Measurements from ENCODE around the gene AP1M1. TPM values are rescaled to one million over a fixed set of nuclear protein-coding genes. Genes with fewer than 3 reads are reported as not detected.

The AP1M1 gene
- total RNA-seq (2021; fragmentation: NEBNext Ultra II Directional; extraction: Animal tissue kit (Norgen Biotek cat#: 25700)), result 10 to 100 TPM; 83.1 to 97.6 (median 93.3) TPM
- long read RNA-seq, full-length matches to known transcripts, result 145 of 163 reads
- long read RNA-seq, partial matches to known transcripts, result 11 of 163 reads
- long read RNA-seq, other reads (novel, unspliced or antisense), result 7 of 163 reads

- peaks cover 25% of the 10 kb centered on the region for H3K36me3 Mint-ChIP-seq (ENCODE audit: low read depth)
- DNase-seq, result peak; percentile 95
- peaks cover 57% of the 10 kb centered on the region for H3K4me1 Mint-ChIP-seq (ENCODE audit: low read depth)
- peaks cover 2% of the 10 kb centered on the region; the same call in 1 of the 2 replicates for H3K27me3 Mint-ChIP-seq (ENCODE audit: insufficient read depth)
- H3K4me3 Mint-ChIP-seq, result peak within 1 kb of the TSS; percentile 93
- H3K27ac Mint-ChIP-seq, result peak within 1 kb of the TSS; percentile 93
- H3K9me3 Mint-ChIP-seq, result no peaks in the 10 kb centered on the region
- no peak for TF ChIP-seq CTCF (IDR thresholded peaks at IDR 0.05)
Observed at GRCh38 chr19:16197622-16198369, at the start of gene AP1M1. Gene AP1M1, plus strand, starts transcription at chr19:16197911. Its CDS starts 116 bp downstream, at chr19:16198027.

GRCh38 chr19:16148443-16149229 is 49.1 kb upstream of the AP1M1 start:
- H3K36me3 Mint-ChIP-seq (ENCODE audit: low read depth), result no peaks in the 10 kb centered on the region
- H3K27me3 Mint-ChIP-seq (ENCODE audit: insufficient read depth), result peaks cover 16% of the 10 kb centered on the region
- H3K27ac Mint-ChIP-seq, result no peak overlapping the region
- peaks cover 6% of the 10 kb centered on the region; the same call in 1 of the 2 replicates for H3K4me1 Mint-ChIP-seq (ENCODE audit: low read depth)
- H3K9me3 Mint-ChIP-seq, result no peaks in the 10 kb centered on the region
- TF ChIP-seq CTCF (IDR thresholded peaks at IDR 0.05), result no peak
- DNase-seq, result no peak
- no peak overlapping the region for H3K4me3 Mint-ChIP-seq

GRCh38 chr19:16153582-16154336 is 44.0 kb upstream of the AP1M1 start:
- no peak for TF ChIP-seq CTCF (IDR thresholded peaks at IDR 0.05)
- H3K36me3 Mint-ChIP-seq (ENCODE audit: low read depth), result no peaks in the 10 kb centered on the region
- H3K27me3 Mint-ChIP-seq (ENCODE audit: insufficient read depth), result peaks cover 10% of the 10 kb centered on the region
- peaks cover 6% of the 10 kb centered on the region; the same call in 1 of the 2 replicates for H3K4me1 Mint-ChIP-seq (ENCODE audit: low read depth)
- H3K9me3 Mint-ChIP-seq, result no peaks in the 10 kb centered on the region
- DNase-seq, result no peak
- no peak overlapping the region for H3K4me3 Mint-ChIP-seq
- H3K27ac Mint-ChIP-seq, result no peak overlapping the region

- Mint-ChIP-seq H3K4me1 (ENCODE audit: low read depth) (no peaks in the 10 kb centered on the region), H3K4me3 (no peak overlapping the region), H3K27me3 (ENCODE audit: insufficient read depth) (peaks cover 10% of the 10 kb centered on the region), H3K36me3 (ENCODE audit: low read depth) (no peaks in the 10 kb centered on the region), H3K9me3 (no peaks in the 10 kb centered on the region), H3K27ac (no peak overlapping the region)
- TF ChIP-seq CTCF (IDR thresholded peaks at IDR 0.05), result no peak
- DNase-seq, result no peak
Observed at GRCh38 chr19:16154557-16154956, 43.2 kb upstream of the AP1M1 start.

- Mint-ChIP-seq H3K27ac (no peak overlapping the region), H3K36me3 (ENCODE audit: low read depth) (no peaks in the 10 kb centered on the region), H3K4me3 (no peak overlapping the region), H3K27me3 (ENCODE audit: insufficient read depth) (peaks cover 10% of the 10 kb centered on the region), H3K9me3 (no peaks in the 10 kb centered on the region), H3K4me1 (ENCODE audit: low read depth) (no peaks in the 10 kb centered on the region)
- no peak for DNase-seq
- no peak for TF ChIP-seq CTCF (IDR thresholded peaks at IDR 0.05)
Observed at GRCh38 chr19:16155128-16155527, 42.6 kb upstream of the AP1M1 start.

All from HFFc6 (cell line).